ENCODE data around the gene ART1.
A peak's percentile ranks its signal among the peaks of the same experiment; 100 is the strongest.
"Not testable (repeated sequence)": the region's sequence is repeated elsewhere in the genome, so short reads cannot be mapped to it uniquely, and the experiment has no call there.

ART1 gene, protein sequence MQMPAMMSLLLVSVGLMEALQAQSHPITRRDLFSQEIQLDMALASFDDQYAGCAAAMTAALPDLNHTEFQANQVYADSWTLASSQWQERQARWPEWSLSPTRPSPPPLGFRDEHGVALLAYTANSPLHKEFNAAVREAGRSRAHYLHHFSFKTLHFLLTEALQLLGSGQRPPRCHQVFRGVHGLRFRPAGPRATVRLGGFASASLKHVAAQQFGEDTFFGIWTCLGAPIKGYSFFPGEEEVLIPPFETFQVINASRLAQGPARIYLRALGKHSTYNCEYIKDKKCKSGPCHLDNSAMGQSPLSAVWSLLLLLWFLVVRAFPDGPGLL

DNA sequence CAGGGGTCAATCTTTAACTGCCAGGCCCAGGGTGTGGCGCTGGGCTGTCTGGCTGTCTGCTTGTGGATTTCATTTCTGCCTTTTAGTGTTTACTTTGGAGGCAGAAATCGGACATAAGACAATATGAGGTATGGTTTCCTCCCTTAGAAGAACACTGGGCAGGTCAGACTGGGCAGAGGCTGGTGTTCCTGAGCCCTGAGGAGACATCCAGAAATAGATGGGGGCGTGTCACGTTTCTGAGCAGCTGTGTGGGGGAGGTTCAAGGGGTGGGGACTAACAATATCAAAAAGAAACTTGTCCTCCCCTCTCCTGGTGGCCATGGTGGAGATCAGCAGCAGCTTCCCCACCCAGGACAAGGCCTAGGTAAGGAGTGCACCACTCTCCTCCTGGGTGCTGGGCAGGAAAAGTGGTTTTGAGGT is at the start of gene ART1:
Gene ART1 (plus strand): TSS at position 312 of the 419 bp plus-strand sequence. CDS start 14,086 bp downstream, outside the sequence.
- TF ChIP-seq, protein P1, sequence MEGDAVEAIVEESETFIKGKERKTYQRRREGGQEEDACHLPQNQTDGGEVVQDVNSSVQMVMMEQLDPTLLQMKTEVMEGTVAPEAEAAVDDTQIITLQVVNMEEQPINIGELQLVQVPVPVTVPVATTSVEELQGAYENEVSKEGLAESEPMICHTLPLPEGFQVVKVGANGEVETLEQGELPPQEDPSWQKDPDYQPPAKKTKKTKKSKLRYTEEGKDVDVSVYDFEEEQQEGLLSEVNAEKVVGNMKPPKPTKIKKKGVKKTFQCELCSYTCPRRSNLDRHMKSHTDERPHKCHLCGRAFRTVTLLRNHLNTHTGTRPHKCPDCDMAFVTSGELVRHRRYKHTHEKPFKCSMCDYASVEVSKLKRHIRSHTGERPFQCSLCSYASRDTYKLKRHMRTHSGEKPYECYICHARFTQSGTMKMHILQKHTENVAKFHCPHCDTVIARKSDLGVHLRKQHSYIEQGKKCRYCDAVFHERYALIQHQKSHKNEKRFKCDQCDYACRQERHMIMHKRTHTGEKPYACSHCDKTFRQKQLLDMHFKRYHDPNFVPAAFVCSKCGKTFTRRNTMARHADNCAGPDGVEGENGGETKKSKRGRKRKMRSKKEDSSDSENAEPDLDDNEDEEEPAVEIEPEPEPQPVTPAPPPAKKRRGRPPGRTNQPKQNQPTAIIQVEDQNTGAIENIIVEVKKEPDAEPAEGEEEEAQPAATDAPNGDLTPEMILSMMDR (IDR thresholded peaks at IDR 0.05; ENCODE audit: control insufficient read depth, extremely low read depth, insufficient read depth) = no peak
- DNase-seq (ENCODE audit: low read depth) = no peak
- no peak within 1 kb of the TSS for H3K4me3 ChIP-seq (ENCODE audit: low read depth, low read length)

DNA sequence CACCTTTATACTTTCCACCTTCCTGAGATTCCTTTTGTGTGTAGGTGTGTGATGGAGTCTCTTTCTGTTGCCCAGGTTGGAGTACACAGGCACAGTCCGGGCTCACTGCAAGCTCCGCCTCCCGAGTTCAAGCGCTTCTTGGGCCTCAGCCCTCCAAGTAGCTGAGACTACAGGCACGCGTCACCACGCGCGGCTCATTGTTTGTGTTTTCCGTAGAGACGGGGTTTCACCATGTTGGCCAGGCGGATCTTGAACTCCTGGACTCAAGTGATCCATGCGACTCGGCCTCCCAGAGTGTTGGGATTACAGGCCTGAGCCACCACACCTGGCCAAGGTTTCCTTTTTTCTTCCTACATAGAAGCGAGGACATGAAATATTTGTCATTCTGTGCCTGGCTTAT is 47.2 kb upstream of the ART1 start:
- not testable (repeated sequence) for H3K4me3 ChIP-seq (ENCODE audit: low read depth, low read length); DNase-seq (ENCODE audit: low read depth)

DNA sequence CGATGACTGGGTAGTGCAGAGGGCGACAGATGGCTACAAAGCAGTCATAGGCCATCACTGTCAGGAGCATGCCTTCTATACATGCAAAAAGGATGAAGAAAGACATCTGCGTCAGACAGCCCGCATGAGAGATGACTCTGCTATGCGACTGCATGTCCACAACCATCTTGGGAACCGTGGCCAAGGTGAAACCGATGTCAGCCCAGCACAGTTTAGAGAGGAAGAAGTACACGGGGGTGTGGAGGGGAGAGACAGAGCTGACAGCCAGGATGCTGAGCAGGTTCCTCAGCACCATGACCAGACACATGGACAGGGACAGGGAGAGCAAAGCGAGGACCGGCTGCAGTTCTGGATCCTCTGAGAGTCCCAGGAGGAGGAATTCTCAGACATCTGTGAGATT is 44.7 kb upstream of the ART1 start:
- not testable (repeated sequence) for DNase-seq (ENCODE audit: low read depth); H3K4me3 ChIP-seq (ENCODE audit: low read depth, low read length)

DNA sequence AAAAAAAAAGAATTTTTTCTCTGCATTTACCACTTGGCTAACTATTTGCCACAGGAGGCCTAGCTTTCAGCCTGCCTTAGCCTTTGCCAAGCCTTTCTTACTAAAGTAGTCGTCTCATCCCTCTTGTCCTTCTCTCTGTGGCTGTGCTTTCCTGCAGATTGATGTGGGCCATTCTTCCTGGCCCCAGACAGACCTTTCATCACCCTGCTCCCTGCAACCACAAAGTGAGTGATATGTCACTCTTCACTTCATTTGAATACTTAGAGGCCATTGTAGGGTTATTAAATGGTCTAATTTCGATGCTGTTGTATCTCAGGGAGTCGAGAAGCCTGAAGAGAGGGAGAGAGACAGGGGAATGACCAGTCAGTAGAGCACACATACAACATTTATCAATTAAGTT is 40.8 kb upstream of the ART1 start:
- TF ChIP-seq, protein P1 (IDR thresholded peaks at IDR 0.05; ENCODE audit: control insufficient read depth, extremely low read depth, insufficient read depth) = no peak
- no peak overlapping the region for H3K4me3 ChIP-seq (ENCODE audit: low read depth, low read length)
- no peak for DNase-seq (ENCODE audit: low read depth)

DNA sequence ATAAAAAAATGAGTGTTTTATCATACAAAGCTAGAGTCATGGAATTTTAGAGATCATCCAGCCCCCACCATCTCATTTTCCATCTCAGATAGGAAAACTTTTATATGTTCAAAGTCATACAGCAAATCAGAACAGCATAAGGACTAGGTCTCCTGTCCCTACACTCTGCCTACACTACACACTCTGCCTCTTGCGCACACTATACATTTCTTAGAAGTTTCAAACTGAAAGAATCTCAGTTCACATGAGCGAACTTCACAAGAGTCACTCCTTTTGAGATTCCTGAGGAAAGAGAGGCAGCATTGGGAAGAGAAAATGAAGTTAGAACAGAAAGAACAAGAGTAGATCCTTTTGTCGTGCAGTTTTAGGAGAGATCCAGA is 39.7 kb upstream of the ART1 start:
- TF ChIP-seq, protein P1 (IDR thresholded peaks at IDR 0.05; ENCODE audit: control insufficient read depth, extremely low read depth, insufficient read depth) = no peak
- no peak for DNase-seq (ENCODE audit: low read depth)
- H3K4me3 ChIP-seq (ENCODE audit: low read depth, low read length) = no peak overlapping the region

DNA sequence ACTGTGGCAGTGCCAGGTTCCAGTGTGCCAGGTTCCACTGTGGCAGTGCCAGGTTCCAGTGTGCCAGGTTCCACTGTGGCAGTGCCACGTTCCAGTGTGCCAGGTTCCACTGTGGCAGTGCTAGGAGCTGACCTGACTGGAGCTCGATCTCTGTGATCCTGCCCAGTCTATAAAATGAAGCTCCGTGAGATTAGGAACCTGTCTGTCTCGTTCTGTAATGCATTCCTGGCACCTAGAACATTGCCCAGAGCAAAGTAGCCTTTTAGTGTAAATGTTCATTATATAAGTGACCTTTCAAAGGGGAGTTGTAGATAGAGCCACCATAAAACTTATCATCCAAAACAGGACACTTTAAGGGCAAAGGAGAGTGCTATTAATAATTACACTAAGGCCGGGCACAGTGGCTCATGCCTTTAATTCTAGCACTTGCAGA is 39.1 kb upstream of the ART1 start:
- TF ChIP-seq, protein P1 (IDR thresholded peaks at IDR 0.05; ENCODE audit: control insufficient read depth, extremely low read depth, insufficient read depth) = no peak
- DNase-seq (ENCODE audit: low read depth) = peak; percentile 85
- no peak overlapping the region for H3K4me3 ChIP-seq (ENCODE audit: low read depth, low read length)

DNA sequence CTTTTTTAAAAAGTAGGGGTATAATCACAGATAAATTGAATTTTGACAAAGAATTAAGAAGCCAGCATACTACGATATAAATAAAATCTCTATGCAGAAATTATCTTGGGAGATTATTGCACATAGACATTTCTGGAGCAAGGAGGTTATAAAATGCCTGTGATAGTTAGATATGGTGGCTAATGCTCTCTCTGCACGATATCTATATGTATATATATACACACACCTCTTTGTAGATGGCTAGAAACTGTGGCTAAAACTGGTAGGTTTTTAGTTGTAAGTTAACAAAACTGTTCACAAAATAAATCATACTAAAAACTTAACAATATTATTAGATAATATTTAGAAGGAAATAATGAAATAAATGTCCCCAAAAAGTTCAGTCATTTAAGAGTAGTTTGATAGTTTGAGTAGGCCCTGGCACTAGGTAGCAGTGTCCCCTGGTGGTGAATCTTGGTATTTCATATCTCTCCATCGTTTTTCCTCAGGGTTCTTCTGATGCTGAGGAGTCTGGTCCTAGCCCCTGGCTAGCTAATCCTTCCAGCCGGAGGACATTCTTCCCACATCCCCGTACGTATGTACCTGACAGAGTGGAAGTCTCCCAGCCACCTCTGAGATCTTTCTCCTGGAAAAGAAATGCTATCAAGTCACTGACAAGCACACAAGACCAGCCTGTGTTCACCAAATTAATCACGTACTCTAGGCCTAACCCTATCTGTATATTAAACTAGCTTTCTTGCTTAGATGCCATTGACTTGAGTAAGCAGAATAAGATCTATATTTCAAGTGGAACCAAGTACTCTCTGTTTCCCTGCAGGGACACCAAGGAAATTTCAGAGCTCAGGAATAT is 35.3 kb upstream of the ART1 start:
- H3K4me3 ChIP-seq (ENCODE audit: low read depth, low read length) = no peak overlapping the region
- TF ChIP-seq, protein P1 (IDR thresholded peaks at IDR 0.05; ENCODE audit: control insufficient read depth, extremely low read depth, insufficient read depth) = peak; percentile 82
- no peak for DNase-seq (ENCODE audit: low read depth)

Data from LNCaP clone FGC (cell line).